Ascending aorta (tissue), 2 donors: ENCODE results near the gene HBP1. TPM values are rescaled to one million over a fixed set of nuclear protein-coding genes. Genes with fewer than 3 reads are reported as not detected.
"Not testable (repeated sequence)": the region's sequence is repeated elsewhere in the genome, so short reads cannot be mapped to it uniquely, and the experiment has no call there.

Source experiments
- DNase-seq, 2 donors: peaks; one replicate each; pipeline ENCODE4 v3.0.0-alpha.2; 2019; ENCODE audit warnings: low spot score in 2 of 2
- H3K27ac ChIP-seq, 2 donors: fragments of 200-600 bp; sonication (generic); one replicate each; pipeline ENCODE4 v1.5.1; 2016 to 2017; ENCODE audit warnings: mild to moderate bottlenecking in 1 of 2
- H3K27me3 ChIP-seq: fragments of 200-600 bp; sonication (generic); one replicate; pipeline ENCODE4 v1.5.1; 2017
- H3K36me3 ChIP-seq, 2 donors: fragments of 200-600 bp; sonication (generic); one replicate each; pipeline ENCODE4 v1.5.1; 2016
- H3K4me1 ChIP-seq, 2 donors: fragments of 200-600 bp; sonication (generic); one replicate each; pipeline ENCODE4 v1.5.1; 2016 to 2017; ENCODE audit warnings: mild to moderate bottlenecking in 1 of 2
- H3K4me3 ChIP-seq, 2 donors: fragments of 200-600 bp; sonication (generic); one replicate each; pipeline ENCODE4 v1.5.1; 2016 to 2017; ENCODE audit warnings: mild to moderate bottlenecking in 1 of 2
- H3K9me3 ChIP-seq, 2 donors: fragments of 200-600 bp; sonication (generic); one replicate each; pipeline ENCODE4 v1.5.1; 2016
- intact Hi-C: fragments of 100-400 bp; cut with DNase I; formaldehyde crosslinking; loops from one replicate; pipeline ENCODE4 v1.15.1; 2023
- total RNA-seq: library from RNA; depleted of rRNA; stranded (reverse); fragments of >200 nt; gene quantifications from one replicate; pipeline ENCODE4 v1.1.0, GENCODE V29; 2016
- TF ChIP-seq, protein P1 (sequence below), 3 experiments: fragments of 200-600 bp in 2 of 3; fragments of 450-650 bp in 1 of 3; sonication (generic) in 2 of 3; IDR thresholded peaks; one replicate each; pipeline ENCODE4 v1.5.1; 2016 to 2019; ENCODE audit warnings: antibody characterized with exemption in 3 of 3, mild to moderate bottlenecking in 1 of 3, moderate library complexity in 1 of 3

HBP1 gene
- total RNA-seq, 1 donor from 2014 or later = 62.2 TPM

DNA sequence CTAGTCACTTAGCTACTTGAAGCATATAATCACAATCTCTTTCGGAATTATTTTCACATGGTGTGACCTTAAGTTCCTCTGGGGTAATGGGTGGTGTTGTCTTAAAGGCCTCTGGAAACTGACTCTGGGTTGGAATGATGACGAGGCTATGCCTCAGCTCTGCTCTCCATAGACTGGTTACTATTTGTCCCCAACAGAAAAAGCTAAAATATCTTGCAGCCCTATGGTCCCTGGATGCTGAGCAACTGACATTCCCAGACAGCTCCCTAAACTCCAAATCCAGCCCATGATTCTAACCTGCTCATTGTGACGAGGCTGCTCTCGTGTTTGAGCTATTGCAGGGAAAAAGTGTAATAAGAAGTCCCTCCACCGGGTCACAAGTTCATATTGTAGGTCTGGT, 51.6 kb downstream of the HBP1 start:
- Histone ChIP-seq H3K4me3 (no peak overlapping the region), H3K9me3 (no peaks in the 10 kb centered on the region), H3K27me3 (no peaks in the 10 kb centered on the region), H3K4me1 (peaks cover 0 to 4% of the 10 kb centered on the region in 2 donors), H3K36me3 (no peaks in the 10 kb centered on the region), H3K27ac (no peak overlapping the region)
- DNase-seq = no peak
- intact Hi-C loops = no loop called here
- TF ChIP-seq, protein P1, sequence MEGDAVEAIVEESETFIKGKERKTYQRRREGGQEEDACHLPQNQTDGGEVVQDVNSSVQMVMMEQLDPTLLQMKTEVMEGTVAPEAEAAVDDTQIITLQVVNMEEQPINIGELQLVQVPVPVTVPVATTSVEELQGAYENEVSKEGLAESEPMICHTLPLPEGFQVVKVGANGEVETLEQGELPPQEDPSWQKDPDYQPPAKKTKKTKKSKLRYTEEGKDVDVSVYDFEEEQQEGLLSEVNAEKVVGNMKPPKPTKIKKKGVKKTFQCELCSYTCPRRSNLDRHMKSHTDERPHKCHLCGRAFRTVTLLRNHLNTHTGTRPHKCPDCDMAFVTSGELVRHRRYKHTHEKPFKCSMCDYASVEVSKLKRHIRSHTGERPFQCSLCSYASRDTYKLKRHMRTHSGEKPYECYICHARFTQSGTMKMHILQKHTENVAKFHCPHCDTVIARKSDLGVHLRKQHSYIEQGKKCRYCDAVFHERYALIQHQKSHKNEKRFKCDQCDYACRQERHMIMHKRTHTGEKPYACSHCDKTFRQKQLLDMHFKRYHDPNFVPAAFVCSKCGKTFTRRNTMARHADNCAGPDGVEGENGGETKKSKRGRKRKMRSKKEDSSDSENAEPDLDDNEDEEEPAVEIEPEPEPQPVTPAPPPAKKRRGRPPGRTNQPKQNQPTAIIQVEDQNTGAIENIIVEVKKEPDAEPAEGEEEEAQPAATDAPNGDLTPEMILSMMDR (IDR thresholded peaks at IDR 0.05) = no peak

DNA sequence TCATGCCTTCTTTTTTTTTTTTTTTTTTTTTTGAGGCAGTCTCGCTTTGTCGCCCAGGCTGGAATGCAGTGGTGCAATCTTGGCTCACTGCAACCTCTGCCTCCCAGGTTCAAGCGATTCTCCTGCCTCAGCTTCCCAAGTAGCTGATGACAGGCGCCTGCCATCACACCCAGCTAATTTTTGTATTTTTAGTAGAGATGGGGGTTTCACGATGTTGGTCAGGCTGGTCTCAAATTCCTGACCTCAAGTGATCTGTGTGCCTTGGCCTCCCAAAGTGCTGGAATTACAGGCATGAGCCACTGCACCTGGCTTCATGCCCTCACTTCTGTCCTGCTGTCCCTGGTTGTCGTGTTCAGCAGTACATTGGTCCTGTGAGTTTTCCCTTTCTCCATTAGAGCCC, 52.0 kb downstream of the HBP1 start:
- not testable (repeated sequence) for DNase-seq, H3K9me3 ChIP-seq

DNA sequence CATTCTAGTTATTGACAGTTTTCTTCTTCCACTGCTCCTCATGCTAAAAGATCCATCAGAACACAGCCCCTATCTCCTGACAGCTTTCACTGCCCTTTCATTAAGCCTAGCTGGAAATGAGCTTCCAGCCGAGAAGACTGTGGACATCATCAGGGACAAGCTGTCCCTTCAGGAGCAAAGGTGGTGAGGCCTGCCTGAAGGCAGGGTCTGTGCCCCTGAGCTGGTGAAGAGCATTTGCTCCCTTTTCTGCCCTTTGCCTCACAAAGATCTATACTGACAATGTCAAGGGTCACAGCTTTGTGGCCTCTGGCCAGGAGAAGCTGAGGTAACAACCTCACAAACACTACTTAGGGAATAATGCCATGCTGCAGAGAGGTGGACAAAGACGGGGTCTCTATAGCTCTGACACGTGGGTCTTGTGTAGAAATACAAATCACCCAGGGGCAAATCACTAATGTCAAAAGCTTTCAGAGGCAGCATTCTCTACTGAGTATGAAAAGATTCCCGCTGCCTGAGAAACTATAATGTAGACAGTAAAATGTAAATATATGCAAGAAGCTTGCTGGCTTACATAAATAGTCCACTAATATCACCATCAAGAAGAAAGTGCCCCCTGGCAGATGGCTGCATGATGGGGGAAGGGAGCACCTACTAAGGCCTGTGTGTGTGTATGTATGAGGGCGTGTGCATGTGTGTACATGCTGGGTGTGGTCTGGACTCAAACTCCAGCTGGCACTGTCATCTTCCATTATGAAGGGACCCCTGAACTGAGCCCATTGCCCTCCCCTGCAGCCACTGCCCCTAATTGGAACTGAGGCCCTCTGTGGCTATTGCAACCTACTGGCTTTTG, 55.8 kb downstream of the HBP1 start:
- Histone ChIP-seq H3K27ac (no peak overlapping the region), H3K4me1 (peaks cover 0 to 4% of the 10 kb centered on the region in 2 donors), H3K4me3 (no peak overlapping the region), H3K36me3 (peaks cover 0 to 14% of the 10 kb centered on the region in 2 donors), H3K27me3 (no peaks in the 10 kb centered on the region), H3K9me3 (no peaks in the 10 kb centered on the region)
- TF ChIP-seq, protein P1 (IDR thresholded peaks at IDR 0.05) = no peak
- DNase-seq = no peak
- intact Hi-C loops = no loop called here

More for the DNA sequence above, 52.0 kb downstream of the HBP1 start:
- H3K27me3 ChIP-seq, H3K27ac ChIP-seq, H3K36me3 ChIP-seq, intact Hi-C loops, H3K4me3 ChIP-seq, H3K4me1 ChIP-seq: not testable (repeated sequence)

DNA sequence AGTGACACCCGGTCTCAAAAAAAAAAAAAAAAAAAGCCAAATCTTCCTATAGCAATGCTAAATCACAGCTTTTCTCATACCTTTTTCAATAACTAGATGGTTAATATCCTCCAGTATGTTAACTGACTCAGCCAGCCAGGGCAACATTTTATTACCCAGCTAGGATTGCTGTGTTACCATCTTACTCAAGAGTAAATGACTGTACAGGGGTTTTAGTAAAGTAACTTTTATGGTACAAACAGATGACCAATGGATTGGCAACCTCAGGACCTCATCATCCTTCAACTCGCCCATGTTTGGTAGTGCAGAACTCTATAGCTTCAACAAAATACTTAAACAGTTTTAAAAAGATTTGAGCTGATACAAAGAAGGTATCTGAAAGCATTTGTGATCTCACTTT, 59.5 kb downstream of the HBP1 start:
- TF ChIP-seq, protein P1 (IDR thresholded peaks at IDR 0.05) = no peak
- Histone ChIP-seq H3K4me3 (no peak overlapping the region), H3K27me3 (no peaks in the 10 kb centered on the region), H3K4me1 (peaks cover 0 to 4% of the 10 kb centered on the region in 2 donors), H3K36me3 (peaks cover 0 to 14% of the 10 kb centered on the region in 2 donors), H3K27ac (no peak overlapping the region), H3K9me3 (no peaks in the 10 kb centered on the region)
- intact Hi-C loops = no loop called here
- DNase-seq = no peak

DNA sequence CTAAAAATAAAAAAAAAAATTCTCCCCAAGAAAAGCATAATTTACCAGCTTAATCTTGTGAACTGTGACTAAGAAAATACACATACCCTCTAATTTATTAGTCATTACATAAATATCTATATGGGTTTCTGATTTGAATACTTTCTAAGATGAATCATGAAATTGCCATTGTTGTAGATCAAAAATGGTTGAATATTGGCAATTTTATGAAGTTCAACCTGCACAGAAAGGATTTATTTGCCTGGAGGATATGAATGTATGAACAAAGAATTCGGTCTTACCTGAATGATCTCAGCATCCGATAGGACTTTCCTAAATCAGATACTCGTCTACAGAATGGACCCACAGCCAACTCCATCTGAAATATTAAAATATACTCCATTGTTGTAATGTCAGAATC, 61.5 kb downstream of the HBP1 start:
- peaks cover 0 to 18% of the 10 kb centered on the region in 2 donors for H3K36me3 ChIP-seq
- DNase-seq = no peak
- TF ChIP-seq, protein P1 (IDR thresholded peaks at IDR 0.05) = no peak

DNA sequence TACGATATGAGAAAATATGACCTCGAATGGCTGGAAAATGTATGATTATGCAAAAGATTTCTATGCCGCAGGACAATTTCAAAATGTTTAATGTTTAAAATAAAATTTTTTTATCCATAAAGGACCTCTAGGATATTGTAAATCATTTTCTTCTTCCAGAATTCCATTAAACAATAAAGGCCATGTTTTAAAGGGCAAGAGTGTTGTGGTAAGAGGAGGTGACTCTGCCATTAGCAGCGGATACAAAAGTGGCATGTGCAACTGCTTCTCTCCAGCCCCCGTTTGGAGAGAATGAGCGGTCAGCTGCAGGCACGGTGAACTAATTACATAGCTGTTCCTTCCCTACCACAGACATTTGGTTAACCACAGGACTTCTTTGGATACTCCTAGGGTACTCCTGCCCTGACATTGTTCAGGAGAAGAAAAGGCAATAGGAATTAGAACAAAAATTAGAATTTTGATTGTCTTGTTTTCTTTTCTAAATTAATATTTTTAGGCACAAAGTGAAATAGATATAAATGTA, 63.8 kb downstream of the HBP1 start:
- no peaks in the 10 kb centered on the region for H3K4me1 ChIP-seq
- peaks cover 1 to 19% of the 10 kb centered on the region in 2 donors for H3K36me3 ChIP-seq
- no peak overlapping the region for H3K4me3 ChIP-seq
- H3K9me3 ChIP-seq = no peaks in the 10 kb centered on the region
- intact Hi-C loops = no loop called here
- TF ChIP-seq, protein P1 (IDR thresholded peaks at IDR 0.05) = no peak
- H3K27me3 ChIP-seq = no peaks in the 10 kb centered on the region
- DNase-seq = no peak
- no peak overlapping the region for H3K27ac ChIP-seq

More for the DNA sequence above, 61.5 kb downstream of the HBP1 start:
- Histone ChIP-seq H3K27me3 (no peaks in the 10 kb centered on the region), H3K4me1 (no peaks in the 10 kb centered on the region), H3K9me3 (no peaks in the 10 kb centered on the region), H3K4me3 (no peak overlapping the region), H3K27ac (no peak overlapping the region)
- intact Hi-C loops = no loop called here
